Measurements from ENCODE around the gene COLEC11.

DNA sequence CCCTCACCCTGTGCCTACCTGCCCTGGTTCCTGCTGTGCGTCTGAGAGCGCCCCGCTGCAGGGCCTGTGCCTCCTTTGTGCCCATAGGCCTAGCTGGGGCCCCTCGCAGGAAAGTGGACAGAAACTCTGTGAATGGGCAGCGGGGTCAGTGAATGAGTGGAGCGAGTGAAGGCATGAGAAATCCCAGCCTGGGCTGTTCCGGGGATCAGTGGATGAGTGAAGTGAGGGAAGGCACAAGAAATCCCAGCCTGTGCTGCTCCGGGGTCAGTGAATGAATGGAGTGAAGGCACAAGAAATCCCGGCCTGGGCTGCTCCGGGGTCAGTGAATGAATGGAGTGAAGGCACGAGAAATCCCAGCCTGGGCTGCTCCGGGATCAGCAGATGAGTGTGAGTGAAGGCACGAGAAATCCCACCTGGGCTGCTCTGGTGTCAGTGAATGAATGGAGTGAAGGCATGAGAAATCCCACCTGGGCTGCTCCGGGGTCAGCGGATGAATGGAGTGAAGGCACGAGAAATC is 2.0 kb downstream of the COLEC11 start:
- TF ChIP-seq, protein P1, sequence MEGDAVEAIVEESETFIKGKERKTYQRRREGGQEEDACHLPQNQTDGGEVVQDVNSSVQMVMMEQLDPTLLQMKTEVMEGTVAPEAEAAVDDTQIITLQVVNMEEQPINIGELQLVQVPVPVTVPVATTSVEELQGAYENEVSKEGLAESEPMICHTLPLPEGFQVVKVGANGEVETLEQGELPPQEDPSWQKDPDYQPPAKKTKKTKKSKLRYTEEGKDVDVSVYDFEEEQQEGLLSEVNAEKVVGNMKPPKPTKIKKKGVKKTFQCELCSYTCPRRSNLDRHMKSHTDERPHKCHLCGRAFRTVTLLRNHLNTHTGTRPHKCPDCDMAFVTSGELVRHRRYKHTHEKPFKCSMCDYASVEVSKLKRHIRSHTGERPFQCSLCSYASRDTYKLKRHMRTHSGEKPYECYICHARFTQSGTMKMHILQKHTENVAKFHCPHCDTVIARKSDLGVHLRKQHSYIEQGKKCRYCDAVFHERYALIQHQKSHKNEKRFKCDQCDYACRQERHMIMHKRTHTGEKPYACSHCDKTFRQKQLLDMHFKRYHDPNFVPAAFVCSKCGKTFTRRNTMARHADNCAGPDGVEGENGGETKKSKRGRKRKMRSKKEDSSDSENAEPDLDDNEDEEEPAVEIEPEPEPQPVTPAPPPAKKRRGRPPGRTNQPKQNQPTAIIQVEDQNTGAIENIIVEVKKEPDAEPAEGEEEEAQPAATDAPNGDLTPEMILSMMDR (IDR thresholded peaks at IDR 0.05), result no peak
- TF ChIP-seq ZFX (IDR thresholded peaks at IDR 0.05; ENCODE audit: borderline replicate concordance), result no peak
